ENCODE data around the gene PRUNE1. TPM values are rescaled to one million over a fixed set of nuclear protein-coding genes. Genes with fewer than 3 reads are reported as not detected.

The PRUNE1 gene
- total and polyA plus RNA-seq, 4 donors = 8.7 to 20.6 (median 12.7) TPM

DNA sequence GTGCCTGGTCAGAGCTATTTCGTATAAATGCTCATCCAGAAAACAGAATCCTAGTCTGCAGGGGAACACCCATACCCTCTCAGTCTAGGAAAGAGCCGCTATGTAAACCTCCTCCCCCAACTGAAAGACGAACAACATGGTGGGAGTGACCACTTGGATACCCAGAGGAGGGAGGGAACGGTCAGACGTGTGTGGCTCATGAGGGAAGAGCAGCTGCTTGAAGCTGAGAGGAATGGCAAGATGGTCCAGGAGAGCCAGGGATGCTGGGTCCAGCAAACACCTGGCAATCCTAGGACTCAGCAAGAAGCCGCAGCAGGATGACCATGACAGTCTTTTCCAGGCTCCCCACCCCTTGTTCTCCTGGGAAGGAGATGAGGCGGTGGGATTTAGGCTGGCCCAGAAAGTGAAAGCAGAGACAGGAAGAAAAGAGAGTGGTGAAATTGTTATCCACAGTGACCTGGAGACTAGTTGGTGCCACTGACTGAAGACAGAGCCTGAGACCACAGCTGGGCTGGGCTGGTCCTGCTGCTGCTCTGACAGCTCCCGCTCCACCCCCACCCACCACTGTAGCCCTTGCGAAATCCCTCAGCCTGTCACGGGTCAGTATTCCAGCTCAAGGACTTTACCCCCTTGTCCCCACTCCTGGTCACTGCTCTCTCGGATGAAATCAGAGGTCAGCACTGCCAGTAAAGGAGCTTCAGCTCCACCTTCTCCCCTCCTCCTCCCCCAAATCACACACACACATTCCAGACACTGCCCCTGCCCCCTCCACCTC lies 37.3 kb upstream of the PRUNE1 start:
- H3K9me3 ChIP-seq (ENCODE audit: control insufficient read depth in 4 of 4, insufficient read depth in 3 of 4, low read length in 3 of 4) = no peaks in the 10 kb centered on the region
- peaks cover 24 to 34% (median 27%) of the 10 kb centered on the region in 5 donors for H3K4me1 ChIP-seq (ENCODE audit: control insufficient read depth in 5 of 5, insufficient read depth in 5 of 5, low read length in 5 of 5)
- TF ChIP-seq, protein P1, sequence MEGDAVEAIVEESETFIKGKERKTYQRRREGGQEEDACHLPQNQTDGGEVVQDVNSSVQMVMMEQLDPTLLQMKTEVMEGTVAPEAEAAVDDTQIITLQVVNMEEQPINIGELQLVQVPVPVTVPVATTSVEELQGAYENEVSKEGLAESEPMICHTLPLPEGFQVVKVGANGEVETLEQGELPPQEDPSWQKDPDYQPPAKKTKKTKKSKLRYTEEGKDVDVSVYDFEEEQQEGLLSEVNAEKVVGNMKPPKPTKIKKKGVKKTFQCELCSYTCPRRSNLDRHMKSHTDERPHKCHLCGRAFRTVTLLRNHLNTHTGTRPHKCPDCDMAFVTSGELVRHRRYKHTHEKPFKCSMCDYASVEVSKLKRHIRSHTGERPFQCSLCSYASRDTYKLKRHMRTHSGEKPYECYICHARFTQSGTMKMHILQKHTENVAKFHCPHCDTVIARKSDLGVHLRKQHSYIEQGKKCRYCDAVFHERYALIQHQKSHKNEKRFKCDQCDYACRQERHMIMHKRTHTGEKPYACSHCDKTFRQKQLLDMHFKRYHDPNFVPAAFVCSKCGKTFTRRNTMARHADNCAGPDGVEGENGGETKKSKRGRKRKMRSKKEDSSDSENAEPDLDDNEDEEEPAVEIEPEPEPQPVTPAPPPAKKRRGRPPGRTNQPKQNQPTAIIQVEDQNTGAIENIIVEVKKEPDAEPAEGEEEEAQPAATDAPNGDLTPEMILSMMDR (IDR thresholded peaks at IDR 0.05; ENCODE audit: control extremely low read depth, extremely low read depth) = no peak
- peak overlapping the region; percentile 76 to 98 for H3K27ac ChIP-seq (ENCODE audit: low read depth in 1 of 2, low read length in 1 of 2)
- ATAC-seq (ENCODE audit: insufficient read depth, low FRiP score) (peak; percentile 36), DNase-seq (peak; percentile 80 to 92 (median 82))
- H3K9ac ChIP-seq (ENCODE audit: insufficient read depth in 1 of 2, low read length in 2 of 2) = peak overlapping the region in 1 of 2 donors; percentile 57
- no peaks in the 10 kb centered on the region for H3K27me3 ChIP-seq (ENCODE audit: control insufficient read depth in 3 of 3, insufficient read depth in 3 of 3, low read length in 2 of 3)
- WGBS, 2 donors = 39 to 44% methylated on average over 11 of the region's 11 CpGs
- H3K4me3 ChIP-seq = no peak overlapping the region
- peaks cover 21 to 31% (median 28%) of the 10 kb centered on the region in 4 donors for H3K36me3 ChIP-seq (ENCODE audit: control insufficient read depth in 4 of 4, insufficient read depth in 4 of 4, low read length in 4 of 4)

DNA sequence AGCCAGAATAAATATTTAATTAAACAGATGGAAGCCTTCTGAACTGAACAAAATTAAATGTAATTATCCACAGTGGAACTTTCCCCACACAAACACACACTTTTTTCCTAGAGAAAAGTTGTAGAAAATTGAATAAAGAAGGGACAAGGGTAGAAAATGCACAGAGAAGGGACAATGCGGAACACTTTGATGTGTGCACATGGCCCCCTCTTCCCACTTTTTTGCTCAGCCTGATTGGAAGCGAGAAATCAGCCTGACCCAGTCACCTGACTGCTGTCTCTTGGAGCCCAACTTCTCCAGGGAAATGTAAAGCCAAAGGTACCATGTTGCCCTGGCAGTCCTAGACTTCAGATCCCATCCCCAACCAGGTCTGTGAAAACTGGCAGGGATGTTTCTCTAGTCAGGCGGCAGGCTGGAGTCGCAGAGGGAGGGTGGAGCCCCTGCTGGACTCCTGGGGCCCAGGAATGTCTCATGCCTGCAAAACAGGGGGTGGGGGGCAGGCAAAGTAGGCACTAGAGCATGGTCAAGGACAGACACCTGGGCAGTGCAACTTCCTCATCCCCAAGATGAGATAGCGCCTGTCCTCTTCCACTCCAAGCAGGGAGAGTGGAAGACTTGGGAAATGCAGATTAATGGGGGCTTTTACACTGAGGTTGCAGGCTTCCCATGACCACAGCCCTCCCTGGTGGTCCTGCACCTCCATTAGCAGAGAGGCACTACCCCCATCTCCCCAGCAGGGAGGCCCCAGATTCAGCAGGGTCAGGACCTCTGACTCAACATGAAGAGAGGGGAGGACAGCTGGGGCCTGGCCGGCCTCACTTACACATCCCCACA lies 36.4 kb upstream of the PRUNE1 start:
- no peak for ATAC-seq (ENCODE audit: insufficient read depth, low FRiP score)

DNA sequence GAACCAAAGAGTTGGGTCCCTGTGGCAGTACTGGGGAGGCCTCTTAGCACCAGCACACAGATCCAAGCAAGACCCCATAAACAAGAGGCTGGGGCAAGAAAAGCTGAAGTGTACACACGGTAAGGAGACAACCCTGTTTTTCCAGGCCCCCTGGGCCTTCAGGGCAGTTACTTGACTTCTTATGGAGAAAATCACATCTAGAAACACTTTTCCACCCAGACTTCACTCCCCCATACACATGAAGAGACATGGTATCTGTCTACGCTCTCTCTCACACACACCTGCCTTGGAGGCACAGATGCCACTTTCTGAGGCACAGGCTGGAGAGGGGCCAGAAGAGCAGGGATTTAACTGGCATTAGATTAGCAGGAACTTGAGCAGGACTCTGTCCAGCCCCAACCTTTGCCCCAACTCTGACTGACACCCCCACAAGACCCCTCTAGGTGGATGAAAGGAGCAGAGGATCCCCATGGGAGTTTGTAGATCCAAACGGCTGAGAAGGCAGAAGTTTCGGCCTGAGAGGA lies 35.8 kb upstream of the PRUNE1 start:
- Histone ChIP-seq H3K36me3 (ENCODE audit: control insufficient read depth in 4 of 4, insufficient read depth in 4 of 4, low read length in 4 of 4) (peaks cover 7 to 19% (median 15%) of the 10 kb centered on the region in 4 donors), H3K27me3 (ENCODE audit: control insufficient read depth in 3 of 3, insufficient read depth in 3 of 3, low read length in 2 of 3) (no peaks in the 10 kb centered on the region), H3K4me1 (ENCODE audit: control insufficient read depth in 5 of 5, insufficient read depth in 5 of 5, low read length in 5 of 5) (peaks cover 24 to 34% (median 28%) of the 10 kb centered on the region in 5 donors), H3K9me3 (ENCODE audit: control insufficient read depth in 4 of 4, insufficient read depth in 3 of 4, low read length in 3 of 4) (no peaks in the 10 kb centered on the region), H3K9ac (ENCODE audit: insufficient read depth in 1 of 2, low read length in 2 of 2) (peak overlapping the region in 1 of 2 donors; percentile 89), H3K4me3 (peak overlapping the region; percentile 84), H3K27ac (ENCODE audit: low read depth in 1 of 2, low read length in 1 of 2) (peak overlapping the region; percentile 92 to 98)
- no peak for DNase-seq
- TF ChIP-seq, protein P1 (IDR thresholded peaks at IDR 0.05; ENCODE audit: control extremely low read depth, extremely low read depth) = no peak
- 50 to 62% methylated on average over 4 of the region's 4 CpGs for WGBS, 2 donors
- no peak for ATAC-seq (ENCODE audit: insufficient read depth, low FRiP score)

More for the DNA sequence above, 36.4 kb upstream of the PRUNE1 start:
- Histone ChIP-seq H3K27me3 (ENCODE audit: control insufficient read depth in 3 of 3, insufficient read depth in 3 of 3, low read length in 2 of 3) (no peaks in the 10 kb centered on the region), H3K9me3 (ENCODE audit: control insufficient read depth in 4 of 4, insufficient read depth in 3 of 4, low read length in 3 of 4) (no peaks in the 10 kb centered on the region), H3K4me3 (peak overlapping the region; percentile 84), H3K27ac (ENCODE audit: low read depth in 1 of 2, low read length in 1 of 2) (peak overlapping the region; percentile 92 to 98), H3K36me3 (ENCODE audit: control insufficient read depth in 4 of 4, insufficient read depth in 4 of 4, low read length in 4 of 4) (peaks cover 13 to 26% (median 21%) of the 10 kb centered on the region in 4 donors), H3K9ac (ENCODE audit: insufficient read depth in 1 of 2, low read length in 2 of 2) (peak overlapping the region in 1 of 2 donors; percentile 89), H3K4me1 (ENCODE audit: control insufficient read depth in 5 of 5, insufficient read depth in 5 of 5, low read length in 5 of 5) (peaks cover 24 to 34% (median 27%) of the 10 kb centered on the region in 5 donors)
- WGBS, 2 donors = 56 to 74% methylated on average over 6 of the region's 6 CpGs
- TF ChIP-seq, protein P1 (IDR thresholded peaks at IDR 0.05; ENCODE audit: control extremely low read depth, extremely low read depth) = no peak
- DNase-seq = peak in 1 of 3 donors; percentile 40
